ENCODE data around the gene PDE9A. TPM values are rescaled to one million over a fixed set of nuclear protein-coding genes. Genes with fewer than 3 reads are reported as not detected.

Gene PDE9A
- total RNA-seq, 1 donor from 2014 or later, result 12.3 TPM

DNA sequence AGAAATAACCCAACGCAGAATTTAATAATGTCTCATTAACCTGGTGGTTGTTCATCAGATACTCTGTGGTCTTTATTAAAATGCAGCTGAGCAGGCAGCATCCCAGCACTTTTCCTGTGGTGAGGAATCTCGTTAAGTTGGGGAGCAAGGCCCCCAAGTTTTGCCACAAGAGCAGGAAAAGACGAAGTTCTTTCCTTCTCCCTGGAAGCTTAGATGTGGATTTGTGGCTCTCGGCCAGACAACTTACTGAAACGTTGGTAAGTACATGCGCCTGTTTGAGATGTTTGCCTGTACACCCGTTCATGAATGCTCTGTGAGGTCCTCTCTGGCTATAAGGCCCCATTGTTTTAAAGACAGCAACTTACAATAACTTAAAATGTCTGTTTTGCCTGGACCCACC lies 34.3 kb upstream of the PDE9A start:
- DNase-seq (ENCODE audit: extremely low spot score, unreplicated experiment), result no peak
- peaks cover 49% of the 10 kb centered on the region for H3K27me3 Mint-ChIP-seq (ENCODE audit: unreplicated experiment)

DNA sequence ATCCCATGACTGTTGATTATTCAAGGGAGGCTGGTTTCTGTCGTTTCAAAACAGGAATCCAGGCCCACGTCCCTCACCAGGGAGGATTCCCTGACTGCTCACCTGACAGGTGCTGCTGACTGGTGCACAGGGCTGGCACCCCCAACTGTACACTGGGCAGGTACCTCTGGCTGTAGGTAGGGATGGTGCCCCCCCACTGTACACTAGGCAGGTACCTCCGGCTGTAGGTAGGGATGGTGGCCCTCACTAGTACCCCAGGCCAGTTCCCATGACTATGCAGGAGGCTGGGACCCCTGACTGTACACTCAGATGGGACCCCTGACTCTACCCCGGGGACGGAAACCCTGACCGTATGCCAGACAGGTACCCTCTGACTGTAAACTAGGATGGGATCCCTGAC lies 33.6 kb upstream of the PDE9A start:
- Mint-ChIP-seq H3K36me3 (ENCODE audit: unreplicated experiment) (peaks cover 2% of the 10 kb centered on the region), H3K4me3 (ENCODE audit: unreplicated experiment) (no peak overlapping the region), H3K4me1 (ENCODE audit: unreplicated experiment) (peaks cover 5% of the 10 kb centered on the region), H3K9me3 (ENCODE audit: unreplicated experiment) (no peaks in the 10 kb centered on the region), H3K27me3 (ENCODE audit: unreplicated experiment) (peaks cover 50% of the 10 kb centered on the region), H3K27ac (ENCODE audit: unreplicated experiment) (no peak overlapping the region)
- TF ChIP-seq, protein P1, sequence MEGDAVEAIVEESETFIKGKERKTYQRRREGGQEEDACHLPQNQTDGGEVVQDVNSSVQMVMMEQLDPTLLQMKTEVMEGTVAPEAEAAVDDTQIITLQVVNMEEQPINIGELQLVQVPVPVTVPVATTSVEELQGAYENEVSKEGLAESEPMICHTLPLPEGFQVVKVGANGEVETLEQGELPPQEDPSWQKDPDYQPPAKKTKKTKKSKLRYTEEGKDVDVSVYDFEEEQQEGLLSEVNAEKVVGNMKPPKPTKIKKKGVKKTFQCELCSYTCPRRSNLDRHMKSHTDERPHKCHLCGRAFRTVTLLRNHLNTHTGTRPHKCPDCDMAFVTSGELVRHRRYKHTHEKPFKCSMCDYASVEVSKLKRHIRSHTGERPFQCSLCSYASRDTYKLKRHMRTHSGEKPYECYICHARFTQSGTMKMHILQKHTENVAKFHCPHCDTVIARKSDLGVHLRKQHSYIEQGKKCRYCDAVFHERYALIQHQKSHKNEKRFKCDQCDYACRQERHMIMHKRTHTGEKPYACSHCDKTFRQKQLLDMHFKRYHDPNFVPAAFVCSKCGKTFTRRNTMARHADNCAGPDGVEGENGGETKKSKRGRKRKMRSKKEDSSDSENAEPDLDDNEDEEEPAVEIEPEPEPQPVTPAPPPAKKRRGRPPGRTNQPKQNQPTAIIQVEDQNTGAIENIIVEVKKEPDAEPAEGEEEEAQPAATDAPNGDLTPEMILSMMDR (IDR thresholded peaks at IDR 0.05), result no peak
- no peak for DNase-seq (ENCODE audit: extremely low spot score, unreplicated experiment)

More for the DNA sequence above, 34.3 kb upstream of the PDE9A start:
- Mint-ChIP-seq H3K9me3 (ENCODE audit: unreplicated experiment) (no peaks in the 10 kb centered on the region), H3K4me1 (ENCODE audit: unreplicated experiment) (peaks cover 5% of the 10 kb centered on the region), H3K36me3 (ENCODE audit: unreplicated experiment) (peaks cover 2% of the 10 kb centered on the region), H3K4me3 (ENCODE audit: unreplicated experiment) (no peak overlapping the region), H3K27ac (ENCODE audit: unreplicated experiment) (no peak overlapping the region)
- TF ChIP-seq, protein P1 (IDR thresholded peaks at IDR 0.05), result no peak

DNA sequence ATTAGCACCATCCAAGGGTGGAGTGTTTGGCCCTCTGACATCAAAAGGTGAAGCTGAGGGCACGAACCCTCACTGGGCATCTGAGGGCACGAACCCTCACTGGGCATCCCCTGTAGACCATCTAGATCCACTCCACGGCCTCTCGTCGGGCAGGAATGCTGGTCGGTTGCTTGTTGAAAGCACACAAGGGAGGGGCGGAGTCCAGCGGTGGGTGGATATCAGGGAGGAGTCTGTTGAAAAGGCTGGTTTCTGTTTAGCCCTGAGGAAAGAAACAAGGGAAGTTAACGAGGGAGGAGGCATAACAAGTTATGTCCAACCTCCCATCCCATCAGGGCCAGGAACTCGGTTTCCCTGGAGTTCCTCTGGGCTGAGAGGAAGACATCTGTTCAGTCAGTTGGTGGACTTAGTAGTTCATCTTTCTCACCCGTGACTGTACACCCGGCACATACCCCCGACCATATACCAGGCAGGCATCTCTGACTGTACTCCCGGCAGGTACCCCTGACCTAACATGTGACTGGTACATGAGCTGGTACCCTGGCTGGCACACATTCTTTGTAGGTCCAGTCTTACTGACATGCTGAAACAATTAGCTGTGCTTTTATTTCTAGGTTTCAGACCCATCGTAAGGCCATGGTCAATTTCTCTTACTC lies 32.1 kb upstream of the PDE9A start:
- Mint-ChIP-seq H3K4me3 (ENCODE audit: unreplicated experiment) (no peak overlapping the region), H3K9me3 (ENCODE audit: unreplicated experiment) (no peaks in the 10 kb centered on the region), H3K36me3 (ENCODE audit: unreplicated experiment) (peaks cover 2% of the 10 kb centered on the region), H3K27me3 (ENCODE audit: unreplicated experiment) (peaks cover 53% of the 10 kb centered on the region), H3K4me1 (ENCODE audit: unreplicated experiment) (peaks cover 5% of the 10 kb centered on the region), H3K27ac (ENCODE audit: unreplicated experiment) (no peak overlapping the region)
- DNase-seq (ENCODE audit: extremely low spot score, unreplicated experiment), result no peak
- TF ChIP-seq, protein P1 (IDR thresholded peaks at IDR 0.05), result no peak

DNA sequence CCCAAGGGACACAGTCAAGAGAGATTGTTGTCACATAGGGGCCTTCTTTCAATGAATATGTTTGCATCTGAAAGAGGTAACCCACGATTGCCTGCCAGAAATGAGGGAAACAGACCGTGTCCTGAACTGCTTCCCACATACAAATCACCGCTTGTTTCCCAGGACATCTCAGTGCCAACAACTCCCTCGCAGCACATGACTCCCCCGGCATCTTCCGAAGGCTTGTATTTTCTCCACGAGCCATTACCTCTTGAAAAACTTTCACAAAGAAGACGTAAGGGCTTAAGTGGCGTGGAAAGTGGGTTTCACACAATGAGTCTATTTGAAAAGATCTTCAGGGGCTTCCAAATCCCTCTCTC lies 31.6 kb upstream of the PDE9A start:
- no peaks in the 10 kb centered on the region for H3K9me3 Mint-ChIP-seq (ENCODE audit: unreplicated experiment)
- H3K4me3 Mint-ChIP-seq (ENCODE audit: unreplicated experiment), result no peak overlapping the region
- H3K36me3 Mint-ChIP-seq (ENCODE audit: unreplicated experiment), result peaks cover 2% of the 10 kb centered on the region
- no peak for DNase-seq (ENCODE audit: extremely low spot score, unreplicated experiment)
- TF ChIP-seq, protein P1 (IDR thresholded peaks at IDR 0.05), result no peak
- peaks cover 55% of the 10 kb centered on the region for H3K27me3 Mint-ChIP-seq (ENCODE audit: unreplicated experiment)
- H3K27ac Mint-ChIP-seq (ENCODE audit: unreplicated experiment), result no peak overlapping the region
- H3K4me1 Mint-ChIP-seq (ENCODE audit: unreplicated experiment), result peaks cover 5% of the 10 kb centered on the region

DNA sequence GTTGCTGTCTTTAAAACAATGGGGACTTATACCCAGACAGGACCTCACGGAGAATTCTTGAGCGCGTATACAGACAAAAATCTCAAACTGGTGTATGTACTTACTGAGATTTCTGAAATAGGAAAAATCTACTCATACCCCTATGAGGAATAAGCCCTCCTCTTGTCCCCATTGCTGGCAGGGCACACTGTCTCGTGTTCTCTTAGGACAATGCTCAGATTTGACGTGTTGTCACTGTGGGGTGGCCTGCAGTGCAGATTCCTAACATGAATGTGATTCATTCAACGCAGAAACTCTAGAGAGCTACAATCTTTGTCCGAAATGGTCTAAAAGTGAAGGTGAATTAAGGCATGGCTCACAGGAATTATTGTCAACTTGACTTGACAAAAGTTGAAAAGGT lies 31.1 kb upstream of the PDE9A start:
- peaks cover 5% of the 10 kb centered on the region for H3K4me1 Mint-ChIP-seq (ENCODE audit: unreplicated experiment)

More for the DNA sequence above, 31.1 kb upstream of the PDE9A start:
- no peak overlapping the region for H3K4me3 Mint-ChIP-seq (ENCODE audit: unreplicated experiment)
- no peaks in the 10 kb centered on the region for H3K9me3 Mint-ChIP-seq (ENCODE audit: unreplicated experiment)
- H3K36me3 Mint-ChIP-seq (ENCODE audit: unreplicated experiment), result peaks cover 2% of the 10 kb centered on the region
- H3K27ac Mint-ChIP-seq (ENCODE audit: unreplicated experiment), result no peak overlapping the region
- TF ChIP-seq, protein P1 (IDR thresholded peaks at IDR 0.05), result no peak
- no peak for DNase-seq (ENCODE audit: extremely low spot score, unreplicated experiment)
- peaks cover 60% of the 10 kb centered on the region for H3K27me3 Mint-ChIP-seq (ENCODE audit: unreplicated experiment)
